Measurements from ENCODE around the gene APLP1.
"Not testable (repeated sequence)": the region's sequence is repeated elsewhere in the genome, so short reads cannot be mapped to it uniquely, and the experiment has no call there.

Gene APLP1

DNA sequence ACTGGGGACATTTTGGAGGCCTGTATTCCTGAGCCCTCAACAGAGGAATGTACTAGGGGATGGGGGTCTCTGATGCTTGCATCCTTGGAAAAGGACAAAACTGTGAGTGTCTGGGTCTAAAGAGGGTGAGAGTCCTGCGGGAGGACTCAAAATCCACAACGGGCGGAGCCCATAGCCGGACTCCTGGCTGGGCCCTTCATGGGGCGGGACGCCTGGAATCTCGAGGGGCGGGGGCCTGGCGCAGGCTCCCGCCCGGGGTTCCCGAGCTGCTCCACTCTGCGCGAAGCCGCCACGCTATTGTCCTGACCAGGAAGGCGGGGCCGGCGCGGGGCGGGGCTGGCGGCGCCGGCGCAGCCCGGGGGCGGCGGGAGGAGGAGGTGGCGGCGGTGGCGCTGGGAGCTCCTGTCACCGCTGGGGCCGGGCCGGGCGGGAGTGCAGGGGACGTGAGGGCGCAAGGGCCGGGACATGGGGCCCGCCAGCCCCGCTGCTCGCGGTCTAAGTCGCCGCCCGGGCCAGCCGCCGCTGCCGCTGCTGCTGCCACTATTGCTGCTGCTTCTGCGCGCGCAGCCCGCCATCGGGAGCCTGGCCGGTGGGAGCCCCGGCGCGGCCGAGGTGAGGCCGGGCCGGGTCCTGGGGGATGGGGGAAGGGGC lies at the start of gene APLP1:
TSS of gene APLP1 (plus strand) at position 403 of the 651 bp plus-strand sequence. CDS start at position 466, 63 bp downstream.
- DNase-seq, result no peak

DNA sequence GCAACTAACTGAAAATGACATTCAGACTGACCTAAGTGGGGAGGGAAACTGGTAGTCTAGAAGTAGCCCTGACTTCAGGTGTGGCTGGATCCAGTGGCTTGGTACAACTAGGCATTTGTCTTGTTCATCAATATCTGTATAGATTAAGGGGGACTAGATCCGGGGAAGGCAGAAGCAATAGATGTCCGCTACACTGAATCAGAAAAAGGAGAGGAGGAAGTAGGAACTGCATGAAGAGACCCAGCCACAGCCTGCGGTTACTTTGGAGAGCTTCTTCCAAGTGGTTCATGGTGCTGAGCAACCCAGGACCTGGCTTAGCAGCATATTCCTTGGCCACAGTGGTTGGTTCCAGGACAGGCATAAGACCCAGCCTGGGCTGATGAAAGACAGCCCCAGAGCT lies 45.8 kb upstream of the APLP1 start:
- no peak for DNase-seq

DNA sequence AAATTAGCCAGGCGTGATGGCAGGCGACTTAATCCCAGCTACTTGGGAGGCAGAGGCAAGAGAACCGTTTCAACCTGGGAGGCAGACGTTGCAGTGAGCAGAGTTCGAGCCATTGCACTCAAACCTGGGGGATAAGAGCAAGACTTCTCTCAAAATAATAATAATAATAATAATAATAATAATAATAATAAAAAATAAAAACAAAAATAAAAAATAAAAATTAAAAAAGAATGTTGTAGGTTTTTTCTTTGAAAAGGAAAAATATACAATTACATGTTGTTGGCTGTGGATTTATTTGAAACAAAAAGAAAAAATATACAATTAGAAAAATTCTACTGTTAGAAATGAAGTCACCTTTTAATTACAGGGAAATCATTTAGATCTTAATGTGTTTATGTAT lies 44.2 kb upstream of the APLP1 start:
- DNase-seq, result no peak

DNA sequence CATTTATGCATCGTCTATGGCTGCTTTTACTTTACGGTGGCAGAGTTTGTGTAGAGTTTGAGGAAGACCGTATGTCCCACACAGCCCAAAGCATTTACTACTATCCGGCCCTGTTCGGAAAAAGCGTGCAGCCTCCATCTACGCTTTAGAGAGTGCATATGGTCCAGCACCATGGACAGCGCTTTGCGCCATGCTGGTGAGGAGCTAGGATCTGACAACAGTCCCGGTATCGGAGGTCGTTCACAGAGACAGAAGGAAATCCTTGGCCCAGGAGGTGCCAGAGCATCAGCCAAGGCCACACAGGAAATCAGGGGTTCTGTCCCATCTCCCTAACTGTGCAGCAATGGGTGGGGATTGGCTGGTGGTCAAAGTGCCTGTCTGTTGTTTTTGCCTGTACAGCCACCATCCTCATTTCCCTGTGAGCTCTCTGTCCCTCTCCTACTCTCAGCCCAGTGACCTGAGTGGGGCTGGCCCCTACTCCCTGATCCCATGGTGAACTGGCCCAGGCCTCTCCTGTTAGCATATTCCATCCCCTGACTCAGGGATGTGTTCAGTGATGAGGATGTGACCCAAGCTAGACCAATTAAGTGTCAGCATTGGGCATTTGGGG lies 39.6 kb upstream of the APLP1 start:
- DNase-seq, result no peak

DNA sequence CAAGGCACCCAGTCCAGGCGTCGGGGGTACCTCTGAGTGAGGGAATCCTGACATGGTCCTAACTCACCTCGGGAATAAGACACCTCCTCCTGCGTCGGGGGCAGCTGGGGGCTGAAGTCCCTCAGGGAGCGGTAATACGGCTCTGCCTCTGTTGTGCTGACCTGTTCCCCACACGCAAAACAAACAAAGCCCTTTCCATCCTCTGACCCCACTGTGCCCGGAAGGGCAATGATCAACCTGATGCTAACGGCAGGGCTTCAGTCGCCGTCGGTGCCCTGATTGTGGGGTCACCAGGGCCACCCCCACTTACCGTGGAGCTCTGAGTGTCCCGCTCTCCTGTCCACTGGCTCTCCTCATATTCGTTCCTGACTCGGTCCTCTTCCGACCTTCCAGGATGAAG lies 37.4 kb upstream of the APLP1 start:
- no peak for DNase-seq

DNA sequence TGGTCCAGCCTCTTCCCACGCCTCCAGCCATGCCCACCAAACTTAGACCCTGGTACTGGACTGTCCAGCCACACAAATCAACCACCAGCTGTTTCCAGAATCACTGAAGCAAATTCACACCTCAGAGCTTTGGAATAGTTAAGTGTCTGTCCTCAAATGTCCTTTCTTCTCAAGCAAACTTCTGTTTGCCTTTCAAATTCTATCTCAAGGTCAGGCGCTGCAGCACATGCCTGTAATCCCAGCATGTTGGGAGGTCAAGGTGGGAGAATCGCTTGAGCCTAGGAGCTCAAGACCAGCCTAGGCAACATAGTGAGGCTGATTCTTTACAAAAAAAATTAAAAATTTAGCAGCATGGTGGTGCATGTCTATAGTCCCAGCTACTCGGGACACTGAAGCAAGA lies 36.3 kb upstream of the APLP1 start:
- DNase-seq, result no peak

DNA sequence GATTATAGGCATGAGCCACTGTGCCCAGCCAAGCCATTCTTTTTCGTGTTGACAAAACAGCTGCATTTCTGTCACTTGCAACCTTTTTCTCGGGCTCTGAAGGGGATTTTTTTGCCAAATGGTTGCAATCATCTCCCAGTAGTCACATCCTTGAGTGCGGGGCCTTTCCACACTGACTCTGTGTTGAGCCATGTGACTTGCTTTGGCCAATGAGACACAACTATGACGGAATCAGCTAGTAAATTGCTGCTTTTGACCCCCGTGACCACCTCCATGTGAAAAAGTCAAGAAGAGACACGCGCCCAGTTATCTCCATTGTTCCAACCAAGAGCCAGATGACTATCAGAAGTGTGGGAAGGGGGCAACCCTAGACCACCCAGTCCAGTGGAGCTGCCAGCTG lies 34.4 kb upstream of the APLP1 start:
- DNase-seq, result no peak

DNA sequence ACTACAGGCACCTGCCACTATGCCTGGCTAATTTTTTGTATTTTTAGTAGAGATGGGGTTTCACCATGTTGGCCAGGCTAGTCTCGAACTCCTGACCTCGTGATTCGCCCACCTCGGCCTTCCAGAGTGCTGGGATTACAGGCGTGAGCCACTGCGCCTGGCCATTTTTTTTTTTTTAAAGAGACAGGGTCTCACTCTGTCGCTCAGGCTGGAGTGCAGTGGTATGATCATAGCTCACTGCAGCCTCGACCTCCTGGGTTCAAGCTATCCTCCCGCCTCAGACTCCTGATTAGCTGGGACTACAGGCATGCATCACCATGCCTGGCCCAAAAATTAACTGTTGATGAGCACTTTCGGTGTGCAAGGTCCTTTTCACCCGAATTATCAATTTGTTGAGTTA lies 32.3 kb upstream of the APLP1 start:
- DNase-seq, result not testable (repeated sequence)

DNA sequence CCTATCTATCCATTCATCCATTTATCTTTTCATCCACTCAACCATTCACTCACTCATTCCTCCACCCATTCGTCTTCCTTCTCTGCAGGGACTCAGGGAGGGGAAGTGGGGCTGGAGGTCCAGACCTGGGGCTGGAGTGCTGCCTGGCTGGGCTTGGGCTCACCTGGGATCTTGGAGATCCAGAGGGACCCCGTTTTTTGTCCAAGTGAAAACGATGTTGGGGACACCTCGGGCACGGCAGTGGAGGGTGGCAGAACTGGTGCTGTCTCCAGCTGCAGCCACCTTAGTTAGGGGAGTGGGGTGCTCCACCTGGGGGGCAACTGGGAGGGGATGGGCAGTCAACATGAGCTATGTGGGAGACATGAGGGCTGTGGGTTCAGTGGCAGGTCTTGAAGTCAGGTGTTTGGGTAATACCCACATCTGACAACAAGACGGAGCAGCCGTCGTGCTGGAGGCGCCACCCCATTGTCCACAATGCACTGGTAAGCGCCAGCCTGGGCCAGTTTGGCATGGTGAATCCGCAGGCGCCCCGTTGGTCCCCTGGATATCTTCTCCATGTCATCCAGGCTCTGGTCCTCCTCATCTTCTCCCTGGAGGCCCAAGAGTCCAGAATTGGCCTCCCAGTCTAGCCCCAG lies 26.3 kb upstream of the APLP1 start:
- no peak for DNase-seq

DNA sequence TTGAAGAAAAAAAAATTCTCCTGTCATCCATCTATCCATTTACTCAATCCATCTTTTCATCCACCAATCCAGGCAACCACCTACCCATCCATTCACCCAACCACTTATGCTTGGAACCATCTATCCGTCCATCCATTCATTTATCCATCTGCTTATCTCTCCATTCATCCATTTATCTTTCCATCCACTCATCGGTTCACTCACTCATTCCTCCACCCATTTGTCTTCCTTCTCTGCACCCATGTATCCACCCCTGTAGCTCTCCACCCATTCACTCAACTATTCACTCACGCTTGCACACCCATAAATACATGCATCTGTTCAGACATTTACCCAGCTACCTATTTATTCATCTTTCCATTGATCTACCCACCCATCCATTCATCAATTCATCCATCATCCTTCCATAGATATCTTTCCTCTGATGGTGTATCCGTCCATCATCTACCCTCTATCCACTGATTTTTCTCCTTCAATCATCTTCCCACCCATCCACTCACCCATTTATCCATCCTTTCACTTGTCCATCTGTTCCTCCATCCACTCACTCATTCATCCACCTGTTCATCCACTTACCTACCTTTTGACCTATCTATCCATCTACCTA lies 25.6 kb upstream of the APLP1 start:
- no peak for DNase-seq

DNA sequence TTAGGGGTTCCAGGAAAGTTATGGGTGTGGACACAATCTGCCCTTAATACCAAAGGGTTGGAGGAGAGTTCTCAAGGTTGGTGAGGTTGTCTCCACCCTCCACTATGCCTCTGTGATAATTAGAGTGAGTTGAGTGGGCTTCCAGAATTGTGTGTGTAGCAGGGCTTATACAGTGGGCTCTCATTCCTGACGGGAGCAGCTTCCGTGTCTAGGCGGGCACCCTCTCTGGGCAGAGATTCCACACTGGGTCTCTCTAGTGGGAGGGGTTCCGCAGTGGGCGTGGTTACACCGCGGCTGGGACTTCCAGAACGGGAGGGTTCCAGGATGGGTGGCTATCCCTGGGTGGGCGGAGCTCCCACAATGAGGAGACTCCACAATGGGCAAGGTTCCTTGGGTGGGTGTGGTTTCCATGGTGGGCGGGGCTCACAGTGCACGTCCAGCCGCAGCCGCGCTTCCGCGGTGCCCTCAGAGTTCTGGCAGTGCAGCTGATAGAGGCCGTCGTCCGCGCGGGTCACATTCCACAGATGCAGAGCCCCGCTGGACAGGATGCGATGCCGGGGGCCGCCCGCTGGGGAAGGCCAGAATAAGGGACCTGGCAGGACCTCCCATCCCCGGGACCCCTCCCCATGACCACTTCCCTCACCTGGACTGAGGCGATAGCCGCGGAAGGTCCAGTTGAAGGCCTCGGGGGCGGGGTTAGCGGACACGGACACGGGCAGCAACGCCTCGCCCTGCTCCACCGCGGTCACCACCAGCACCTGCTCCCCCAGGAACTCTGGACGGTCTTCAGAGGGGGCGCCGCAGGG lies 24.5 kb upstream of the APLP1 start:
- DNase-seq, result no peak

DNA sequence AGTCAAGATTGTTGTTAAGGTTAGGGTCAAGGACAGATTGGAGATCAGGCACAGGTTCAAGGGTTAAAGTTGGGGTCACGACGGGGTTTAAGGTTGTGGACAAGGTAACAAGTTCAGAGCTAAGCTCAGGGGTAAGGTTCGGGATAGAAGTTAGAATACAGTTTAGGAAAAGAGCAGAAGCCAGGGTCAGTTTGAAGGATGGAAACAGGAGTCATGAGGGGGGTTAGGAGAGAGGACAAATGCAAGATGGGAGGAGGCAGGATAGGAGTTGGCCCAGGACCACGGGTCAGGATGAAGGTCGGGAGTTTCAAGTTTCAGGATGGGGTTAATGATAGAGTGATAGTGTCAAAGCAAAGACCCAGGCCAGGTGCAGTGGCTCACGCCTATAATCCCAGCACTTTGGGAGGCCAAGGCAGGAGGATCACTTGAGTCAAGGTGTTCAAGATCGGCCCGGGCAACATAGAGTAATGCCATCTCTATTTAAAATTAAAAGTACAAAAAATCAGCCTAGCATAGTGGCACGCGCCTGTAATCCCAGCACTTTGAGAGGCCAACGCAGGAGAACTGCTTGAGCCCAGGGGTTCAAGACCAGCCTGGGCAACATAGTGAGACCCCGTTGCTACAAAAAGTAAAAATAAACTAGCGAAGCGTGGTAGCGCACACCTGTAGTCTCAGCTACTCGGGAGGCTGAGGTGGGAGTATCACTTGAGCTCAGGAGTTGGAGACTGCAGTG lies 23.7 kb upstream of the APLP1 start:
- no peak for DNase-seq

DNA sequence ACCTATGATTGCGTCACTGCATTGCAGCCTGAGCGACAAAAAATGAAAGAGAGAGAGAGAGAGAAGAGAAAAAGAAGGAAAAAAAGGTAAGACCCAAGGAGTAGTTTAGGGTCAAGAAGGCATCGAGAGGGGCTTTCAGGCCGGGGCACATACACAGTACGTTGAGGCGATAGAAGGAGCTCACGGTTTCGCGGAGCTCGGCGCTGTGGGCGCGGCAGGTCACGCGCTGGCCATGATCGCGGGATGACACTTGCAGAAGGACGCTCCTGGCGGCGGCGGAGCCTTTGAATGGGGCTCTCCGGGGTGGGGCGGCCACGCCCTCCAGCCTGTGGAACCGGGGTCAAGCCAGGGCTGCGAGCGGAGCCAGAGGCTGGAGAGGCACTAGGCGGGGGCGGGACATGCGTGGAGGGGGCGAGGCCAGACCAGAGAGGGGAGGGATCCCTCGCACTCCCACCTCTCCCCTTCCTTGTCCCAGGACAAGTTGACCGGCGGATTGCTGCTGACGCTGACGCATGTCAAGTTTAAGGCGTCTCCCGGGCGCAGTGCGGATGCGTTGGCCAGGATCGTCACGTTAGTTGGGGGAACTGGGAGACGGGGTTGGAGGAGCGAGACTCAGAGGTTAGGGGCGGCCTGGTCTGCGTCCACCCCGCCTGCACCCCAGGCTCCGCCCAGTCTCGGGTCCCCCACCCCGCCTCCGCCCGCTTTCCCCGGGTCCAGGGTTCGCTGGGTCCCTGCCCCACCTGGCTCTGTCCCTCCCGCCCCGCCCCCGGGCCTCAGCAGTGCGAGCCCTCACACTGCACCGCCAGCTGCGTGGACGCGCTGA lies 22.9 kb upstream of the APLP1 start:
- no peak for DNase-seq

DNA sequence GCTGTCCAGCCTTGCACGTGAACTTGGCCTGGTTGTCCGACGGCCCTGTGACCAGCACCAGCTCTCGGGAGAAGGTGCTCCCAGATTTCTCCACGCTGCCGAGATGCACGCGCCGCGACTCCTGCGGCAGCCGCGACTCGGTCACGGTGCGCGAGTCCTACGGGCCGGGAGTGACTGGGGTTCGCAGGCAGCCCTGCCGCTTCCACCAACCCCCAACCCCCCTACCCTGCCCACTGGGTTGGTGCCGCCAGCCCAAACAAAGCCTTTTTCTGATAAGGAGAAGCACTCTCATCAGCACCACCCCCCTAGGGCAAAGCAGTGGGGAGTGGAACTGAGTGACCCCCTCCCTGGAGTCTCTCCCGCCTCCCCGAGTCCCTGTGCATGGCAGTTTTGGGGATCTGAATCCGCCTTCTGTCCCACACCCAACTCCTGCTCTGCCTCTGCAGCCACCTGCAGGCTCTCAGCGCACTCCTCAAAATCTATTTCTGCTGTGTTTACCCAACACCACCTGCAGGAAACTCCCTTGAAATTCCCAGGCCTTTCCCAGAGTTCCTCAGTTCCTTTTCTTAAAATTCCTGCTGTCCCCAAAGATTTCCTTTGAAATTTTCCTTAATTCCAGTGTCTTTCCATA lies 22.2 kb upstream of the APLP1 start:
- DNase-seq, result no peak

DNA sequence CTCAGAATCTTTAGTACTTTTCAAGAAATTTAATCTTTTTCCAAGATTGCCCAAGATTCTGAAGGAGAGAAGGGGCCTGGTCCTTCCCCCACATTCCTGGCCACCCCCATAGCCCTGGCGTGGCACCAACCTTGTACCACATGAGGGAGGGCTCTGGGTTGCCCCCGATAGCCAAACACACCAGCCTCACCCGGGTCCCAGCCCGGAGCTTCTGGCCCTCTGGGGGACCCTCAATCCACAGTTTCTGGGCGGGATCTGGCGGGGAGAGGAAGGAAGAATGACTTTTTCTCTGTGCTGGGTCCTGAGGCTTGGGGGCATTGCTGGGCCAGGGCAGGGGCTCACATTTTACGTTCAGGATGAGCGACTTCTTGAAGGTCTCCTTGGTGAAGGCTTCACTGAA lies 20.5 kb upstream of the APLP1 start:
- DNase-seq, result no peak

DNA sequence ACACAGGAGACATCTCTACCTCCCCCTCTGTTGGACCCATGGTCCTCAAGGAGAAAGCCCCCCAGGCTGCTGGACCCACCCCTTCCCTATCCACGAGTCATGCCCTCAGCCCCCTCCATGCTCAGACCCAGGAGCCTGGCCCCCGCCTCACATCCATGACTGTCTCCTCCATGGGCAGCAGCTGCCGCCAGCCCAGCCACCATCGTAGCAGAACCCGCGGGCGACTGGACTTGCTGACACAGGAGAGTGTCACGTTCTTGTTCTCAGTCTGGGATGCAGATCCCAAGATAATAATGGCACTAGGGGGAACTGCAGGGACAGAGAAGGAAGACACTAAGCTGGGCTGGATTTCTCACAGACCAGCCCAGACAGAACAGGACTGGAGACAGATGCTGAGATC lies 19.9 kb upstream of the APLP1 start:
- DNase-seq, result no peak

DNA sequence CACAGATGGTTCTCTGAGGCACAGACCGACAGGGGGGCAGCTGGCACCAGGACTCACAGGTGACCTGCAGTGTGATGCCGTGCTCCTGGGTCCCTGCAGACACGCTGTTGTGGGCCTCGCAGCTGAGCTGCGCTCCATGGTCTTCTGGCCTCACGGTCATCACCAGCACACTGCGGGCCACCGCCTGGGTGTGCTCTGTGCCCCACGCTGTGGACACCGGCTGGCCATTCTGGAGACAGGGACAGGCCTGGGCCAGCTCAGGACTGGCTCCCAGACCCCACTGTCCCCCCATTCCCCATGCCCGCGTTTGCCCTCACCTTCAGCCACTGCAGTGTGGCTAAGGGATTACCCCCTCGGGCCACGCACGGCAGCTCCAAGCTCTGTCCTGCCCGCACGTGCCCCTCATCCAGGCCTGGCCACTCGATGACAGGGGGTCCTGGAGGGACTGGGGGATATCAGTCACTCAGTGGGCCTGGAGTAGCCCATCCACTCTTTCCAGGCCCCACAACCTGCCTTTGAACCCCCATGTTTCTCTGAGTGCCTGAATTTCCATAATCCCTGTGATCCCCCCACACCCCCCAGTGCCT lies 19.4 kb upstream of the APLP1 start:
- DNase-seq, result no peak

DNA sequence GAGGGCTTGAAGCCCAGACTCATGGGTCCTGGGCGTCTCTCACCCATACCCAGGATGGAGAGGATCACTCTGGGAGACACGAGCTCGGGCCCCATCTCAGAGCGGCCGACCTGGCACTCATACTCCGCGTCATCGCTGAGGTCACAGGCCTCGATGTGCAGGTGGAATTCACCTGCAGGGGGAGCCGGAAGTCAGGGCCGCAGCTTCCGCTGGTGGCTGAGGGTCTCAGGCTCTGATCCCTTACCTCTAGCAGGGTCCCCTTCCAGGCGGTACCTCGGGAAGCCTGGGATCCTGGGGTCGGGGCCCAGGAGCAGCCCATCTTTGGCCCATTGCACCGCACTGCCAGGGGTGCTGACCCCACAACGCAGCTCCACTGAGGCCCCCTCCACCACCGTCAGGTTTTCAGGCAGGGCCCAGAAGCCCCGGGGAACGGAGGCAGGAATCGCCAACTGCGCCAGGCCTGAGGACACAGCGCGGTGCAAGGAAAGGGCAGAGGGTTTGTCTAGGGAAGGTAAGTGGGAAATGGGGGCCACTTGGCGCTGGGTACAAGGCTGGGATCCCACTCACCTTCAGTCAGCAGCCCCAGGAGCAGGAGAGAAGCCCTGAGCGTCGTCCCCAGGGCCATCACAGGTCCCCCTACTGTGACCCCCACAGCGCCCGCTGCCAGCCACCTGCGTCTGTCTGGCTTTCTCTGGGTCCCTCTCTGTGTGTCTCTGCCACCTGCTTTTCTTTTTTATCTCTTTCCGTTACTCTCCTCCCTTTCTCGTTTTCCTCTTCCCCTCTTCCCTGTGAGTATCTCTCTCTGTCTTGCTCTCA lies 17.0 kb upstream of the APLP1 start:
- no peak for DNase-seq

DNA sequence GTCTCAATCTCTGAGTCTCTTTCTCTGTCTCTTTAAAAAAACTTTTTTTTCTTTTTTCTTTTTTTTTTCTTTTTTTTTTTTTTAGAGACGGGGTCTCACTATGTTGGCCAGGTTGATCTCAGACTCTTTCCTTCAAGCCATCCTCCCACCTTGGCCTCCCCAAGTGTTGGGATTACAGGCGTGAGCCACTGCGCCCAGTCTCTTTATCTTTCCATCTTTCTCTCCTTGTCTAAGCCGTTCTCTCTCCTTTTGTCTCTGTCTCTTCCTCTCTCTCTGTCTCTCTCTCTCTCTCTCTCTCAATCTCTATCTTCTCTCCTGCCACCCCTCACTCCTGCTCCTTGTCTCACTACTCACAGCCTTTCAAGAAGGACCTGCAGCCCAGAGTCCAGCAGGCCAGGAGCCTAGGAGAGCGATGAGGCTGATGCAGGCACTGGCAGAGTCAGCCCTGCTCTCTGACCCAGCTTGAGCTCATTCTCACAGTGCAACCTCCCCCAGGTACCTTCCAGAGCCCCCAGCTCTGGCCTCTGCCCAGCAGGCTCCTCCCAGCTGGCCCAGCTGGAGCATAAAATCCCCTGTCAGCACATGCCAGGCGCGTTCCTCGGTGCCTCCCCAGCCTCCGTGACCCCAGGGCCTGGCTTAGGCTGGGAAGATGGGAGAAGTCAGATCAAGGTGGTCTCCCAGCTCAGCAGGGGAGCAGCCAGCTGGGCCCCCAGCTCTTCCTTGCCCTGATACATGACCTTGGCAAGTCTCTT lies 16.2 kb upstream of the APLP1 start, which contains the start of gene NPHS1:
TSS of gene NPHS1 (minus strand) at position 476 of the 752 bp plus-strand sequence. CDS start 667 bp downstream, outside the sequence.
- DNase-seq, result no peak

Measured in DMS 273 treated with DMSO at 0.1 percent for 48 hours (cell line).